ENCODE measurements around the gene GGA1. TPM values are rescaled to one million over a fixed set of nuclear protein-coding genes. Genes with fewer than 3 reads are reported as not detected.

Gene GGA1
- total RNA-seq, 1 donor from 2014 or later = 64.4 TPM

DNA sequence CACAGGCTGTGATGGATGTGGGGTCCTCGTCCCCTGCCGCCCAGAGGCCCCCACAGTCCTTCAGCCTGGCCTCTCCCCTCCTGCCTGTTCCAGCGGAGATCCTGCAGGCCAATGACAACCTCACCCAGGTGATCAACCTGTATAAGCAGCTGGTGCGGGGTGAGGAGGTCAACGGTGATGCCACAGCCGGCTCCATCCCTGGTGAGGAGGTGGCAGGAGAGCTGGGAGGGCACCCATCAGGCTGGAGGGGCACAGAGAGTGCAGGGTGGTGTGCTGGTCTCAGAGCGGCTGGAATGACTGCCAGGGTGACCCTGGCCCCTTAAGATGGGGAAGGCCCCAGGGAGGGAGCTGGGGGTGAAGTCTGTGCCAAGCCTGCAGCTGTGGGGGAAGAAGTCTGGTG lies 16.2 kb downstream of the GGA1 start:
- no peak overlapping the region for H3K4me3 ChIP-seq
- no peak for TF ChIP-seq CTCF (IDR thresholded peaks at IDR 0.05)
- peaks cover 36% of the 10 kb centered on the region for H3K36me3 ChIP-seq
- H3K27ac ChIP-seq = no peak overlapping the region
- no peaks in the 10 kb centered on the region for H3K27me3 ChIP-seq
- DNase-seq = no peak
- ATAC-seq = no peak
- intact Hi-C loops (cut with DNase I) = no loop called here
- H3K4me1 ChIP-seq = peaks cover 42% of the 10 kb centered on the region
- no peaks in the 10 kb centered on the region for H3K9me3 ChIP-seq

DNA sequence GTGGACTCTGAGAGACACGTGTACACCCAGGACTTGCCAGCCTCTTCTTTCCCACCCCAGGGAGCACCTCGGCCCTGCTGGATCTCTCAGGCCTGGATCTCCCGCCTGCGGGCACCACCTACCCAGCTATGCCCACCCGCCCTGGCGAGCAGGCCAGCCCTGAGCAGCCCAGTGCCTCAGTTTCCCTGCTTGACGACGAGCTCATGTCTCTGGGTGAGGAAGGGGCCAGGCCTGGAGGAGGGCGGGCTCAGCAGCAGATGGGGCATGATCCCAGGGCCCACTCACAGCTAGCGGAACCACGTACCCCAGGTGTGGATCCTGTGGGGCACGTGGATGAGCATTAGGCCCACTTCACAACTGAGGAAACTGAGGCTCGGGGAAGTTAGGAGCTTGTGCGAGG lies 17.1 kb downstream of the GGA1 start:
- Histone ChIP-seq H3K4me1 (peaks cover 42% of the 10 kb centered on the region), H3K4me3 (no peak overlapping the region), H3K27ac (peak overlapping the region; percentile 70), H3K27me3 (no peaks in the 10 kb centered on the region), H3K36me3 (peaks cover 34% of the 10 kb centered on the region), H3K9me3 (no peaks in the 10 kb centered on the region)
- ATAC-seq = no peak
- no peak for DNase-seq
- intact Hi-C loops (cut with DNase I) = no loop called here
- no peak for TF ChIP-seq CTCF (IDR thresholded peaks at IDR 0.05)

DNA sequence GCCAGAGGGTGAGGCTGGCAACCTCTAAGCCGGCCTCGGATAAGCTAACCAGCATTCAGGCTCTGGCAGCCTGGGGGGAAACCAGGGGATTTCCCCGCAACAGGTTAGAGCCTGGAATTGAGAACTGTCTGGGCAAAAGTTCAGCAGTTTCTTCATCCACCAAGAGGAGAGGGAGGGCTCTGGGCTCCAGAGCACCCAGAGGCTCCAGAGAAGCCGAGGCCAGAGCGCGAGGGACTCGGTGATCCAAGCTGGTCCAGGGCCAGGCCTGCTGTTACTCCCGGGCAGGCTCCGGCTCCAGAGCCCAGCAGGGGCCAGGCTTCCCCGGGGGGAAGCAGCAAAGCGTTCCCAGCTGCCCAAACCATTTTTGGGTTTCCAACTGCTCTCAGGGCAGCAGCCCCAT lies 17.5 kb downstream of the GGA1 start:
- Histone ChIP-seq H3K4me1 (peaks cover 42% of the 10 kb centered on the region), H3K36me3 (peaks cover 30% of the 10 kb centered on the region), H3K27ac (peak overlapping the region; percentile 70), H3K9me3 (no peaks in the 10 kb centered on the region), H3K4me3 (no peak overlapping the region), H3K27me3 (no peaks in the 10 kb centered on the region)
- ATAC-seq (peak; percentile 65), DNase-seq (peak; percentile 82)
- TF ChIP-seq CTCF (IDR thresholded peaks at IDR 0.05) = no peak
- intact Hi-C loops (cut with DNase I) = no loop called here

DNA sequence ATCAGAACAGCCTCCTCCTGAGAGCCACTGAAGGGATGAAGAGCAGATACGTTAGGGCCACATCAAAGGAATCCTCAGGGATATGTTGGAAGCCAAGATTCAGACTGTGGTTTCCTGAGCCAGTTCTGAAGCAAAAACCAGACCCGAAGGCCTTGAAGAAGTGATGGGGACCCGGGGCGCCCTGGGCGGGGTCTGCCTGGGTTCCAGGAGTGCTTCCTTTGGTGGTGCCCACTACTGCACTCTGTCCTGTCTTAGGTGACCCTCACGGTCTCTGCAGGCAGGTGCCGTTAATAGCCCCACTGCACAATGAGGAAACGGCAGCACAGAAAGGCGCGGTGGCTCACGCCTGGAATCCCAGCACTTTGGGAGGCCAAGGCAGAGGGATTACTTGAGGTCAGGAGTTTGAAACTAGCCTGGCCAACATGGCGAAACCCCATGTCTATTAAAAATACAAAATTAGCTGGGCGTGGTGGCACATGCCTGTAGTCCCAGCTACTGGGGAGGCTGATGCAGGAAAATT lies 18.0 kb downstream of the GGA1 start:
- no peak for TF ChIP-seq CTCF (IDR thresholded peaks at IDR 0.05)
- no peak for DNase-seq
- H3K27me3 ChIP-seq = no peaks in the 10 kb centered on the region
- H3K27ac ChIP-seq = peak overlapping the region; percentile 70
- no peak for ATAC-seq
- no peak overlapping the region for H3K4me3 ChIP-seq
- H3K4me1 ChIP-seq = peaks cover 42% of the 10 kb centered on the region
- no peaks in the 10 kb centered on the region for H3K9me3 ChIP-seq
- peaks cover 28% of the 10 kb centered on the region for H3K36me3 ChIP-seq
- intact Hi-C loops (cut with DNase I) = no loop called here

DNA sequence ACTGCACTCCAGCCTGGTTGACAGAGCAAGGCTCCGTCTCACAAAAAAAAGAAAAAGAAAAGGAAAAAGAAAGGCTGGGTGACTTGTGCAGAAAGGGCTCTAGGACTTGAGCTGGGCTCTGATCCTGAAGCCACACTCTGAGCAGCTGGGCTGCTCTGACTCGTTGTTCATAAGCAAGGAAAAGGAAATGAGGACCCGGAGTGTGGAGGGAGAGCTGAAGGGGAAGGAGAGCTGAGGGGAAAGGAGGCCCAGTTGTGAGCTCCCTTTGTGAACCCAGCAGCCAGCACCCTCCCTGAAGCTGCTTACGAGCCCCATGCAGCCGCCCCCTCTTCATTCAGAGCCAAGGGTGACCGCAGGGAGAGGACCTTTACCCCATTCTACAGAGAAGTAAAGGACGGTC lies 18.5 kb downstream of the GGA1 start:
- DNase-seq = no peak
- intact Hi-C loops (cut with DNase I) = no loop called here
- H3K9me3 ChIP-seq = no peaks in the 10 kb centered on the region
- H3K4me1 ChIP-seq = peaks cover 42% of the 10 kb centered on the region
- no peaks in the 10 kb centered on the region for H3K27me3 ChIP-seq
- H3K4me3 ChIP-seq = no peak overlapping the region
- ATAC-seq = no peak
- no peak for TF ChIP-seq CTCF (IDR thresholded peaks at IDR 0.05)
- H3K27ac ChIP-seq = peak overlapping the region; percentile 70
- H3K36me3 ChIP-seq = peaks cover 28% of the 10 kb centered on the region

DNA sequence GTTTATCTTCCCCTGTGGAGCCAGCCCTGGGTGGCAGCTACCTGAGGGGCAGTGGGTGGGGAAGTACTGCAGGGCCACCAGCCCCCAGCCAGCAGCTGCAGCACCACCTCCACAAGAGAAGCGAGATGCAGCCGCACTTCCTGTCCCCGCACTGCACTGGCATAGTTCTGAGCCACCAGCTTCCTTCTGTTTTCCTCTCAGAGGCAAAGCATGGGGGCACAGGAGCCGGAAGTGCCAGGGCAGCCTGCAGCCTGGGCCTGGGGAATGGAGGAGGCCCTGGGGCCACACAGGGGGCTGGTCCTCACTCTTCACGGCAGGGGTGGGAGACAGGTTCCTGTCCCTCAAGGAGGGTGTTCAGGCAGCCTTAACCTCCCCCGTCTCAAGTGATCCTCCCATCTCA lies 18.9 kb downstream of the GGA1 start:
- Histone ChIP-seq H3K27ac (peak overlapping the region; percentile 70), H3K27me3 (no peaks in the 10 kb centered on the region), H3K4me3 (no peak overlapping the region), H3K36me3 (peaks cover 28% of the 10 kb centered on the region), H3K9me3 (no peaks in the 10 kb centered on the region), H3K4me1 (peaks cover 42% of the 10 kb centered on the region)
- DNase-seq (no peak), ATAC-seq (no peak)
- no peak for TF ChIP-seq CTCF (IDR thresholded peaks at IDR 0.05)
- intact Hi-C loops (cut with DNase I) = no loop called here

All from upper lobe of right lung (tissue), 1 donor.